Upper lobe of left lung (tissue), 4 donors: Measurements from ENCODE around the gene PHOSPHO2.

Source experiments
- CTCF ChIP-seq, 6 experiments: fragments of 450-650 bp in 4 of 6; fragments of 200-600 bp in 2 of 6; sonication (generic) in 2 of 6; IDR thresholded peaks; one replicate each; pipeline ENCODE4 v1.5.1; 2016 to 2019; ENCODE audit warnings: antibody characterized with exemption in 6 of 6
- POLR2A ChIP-seq, 4 donors: fragments of 450-650 bp; IDR thresholded peaks; one replicate each; pipeline ENCODE4 v1.5.1; 2016 to 2017; ENCODE audit warnings: antibody characterized with exemption in 4 of 4, mild to moderate bottlenecking in 2 of 4
- POLR2AphosphoS5 ChIP-seq, 2 donors: sonication (generic); formaldehyde crosslinking; IDR thresholded peaks; one replicate each; pipeline ENCODE4 v1.5.1; 2017; ENCODE audit warnings: antibody characterized with exemption in 2 of 2

GRCh38 chr2:169717691-169718063 is 23.4 kb downstream of the PHOSPHO2 start:
- TF ChIP-seq CTCF (IDR thresholded peaks at IDR 0.05): no peak
- TF ChIP-seq POLR2A (IDR thresholded peaks at IDR 0.05): no peak
- TF ChIP-seq POLR2AphosphoS5 (IDR thresholded peaks at IDR 0.05): no peak
